SU-DHL-6 (cell line): ENCODE measurements around the gene AGL.

ENCODE experiments used
- EZH2phosphoT487 ChIP-seq: fragments of 200-600 bp; sonication (generic), shearing (Covaris generic); conservative IDR thresholded peaks from 2 replicates; pipeline ENCODE4 v1.6.1; 2018; ENCODE audit warnings: mild to moderate bottlenecking, antibody characterized with exemption, low read length, moderate library complexity, mixed read lengths
- TF ChIP-seq, protein P1 (sequence below): fragments of 200-600 bp; sonication (generic); IDR thresholded peaks from one replicate; pipeline ENCODE4 v1.5.1; 2017; ENCODE audit warnings: antibody characterized with exemption, mild to moderate bottlenecking, low read length, moderate library complexity; ENCODE audit not compliant: insufficient read depth, poor library complexity, severe bottlenecking

- TF ChIP-seq, protein P1, sequence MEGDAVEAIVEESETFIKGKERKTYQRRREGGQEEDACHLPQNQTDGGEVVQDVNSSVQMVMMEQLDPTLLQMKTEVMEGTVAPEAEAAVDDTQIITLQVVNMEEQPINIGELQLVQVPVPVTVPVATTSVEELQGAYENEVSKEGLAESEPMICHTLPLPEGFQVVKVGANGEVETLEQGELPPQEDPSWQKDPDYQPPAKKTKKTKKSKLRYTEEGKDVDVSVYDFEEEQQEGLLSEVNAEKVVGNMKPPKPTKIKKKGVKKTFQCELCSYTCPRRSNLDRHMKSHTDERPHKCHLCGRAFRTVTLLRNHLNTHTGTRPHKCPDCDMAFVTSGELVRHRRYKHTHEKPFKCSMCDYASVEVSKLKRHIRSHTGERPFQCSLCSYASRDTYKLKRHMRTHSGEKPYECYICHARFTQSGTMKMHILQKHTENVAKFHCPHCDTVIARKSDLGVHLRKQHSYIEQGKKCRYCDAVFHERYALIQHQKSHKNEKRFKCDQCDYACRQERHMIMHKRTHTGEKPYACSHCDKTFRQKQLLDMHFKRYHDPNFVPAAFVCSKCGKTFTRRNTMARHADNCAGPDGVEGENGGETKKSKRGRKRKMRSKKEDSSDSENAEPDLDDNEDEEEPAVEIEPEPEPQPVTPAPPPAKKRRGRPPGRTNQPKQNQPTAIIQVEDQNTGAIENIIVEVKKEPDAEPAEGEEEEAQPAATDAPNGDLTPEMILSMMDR = no peak
- no peak for TF ChIP-seq EZH2phosphoT487
These were observed 10.5 kb downstream of the AGL start for GRCh38 chr1:99860703-99861102.
